ENCODE data around the gene JADE1. TPM values are rescaled to one million over a fixed set of nuclear protein-coding genes. Genes with fewer than 3 reads are reported as not detected.
A peak's percentile ranks its signal among the peaks of the same experiment; 100 is the strongest.

The JADE1 gene
- total RNA-seq, 2 donors from 2014 or later = 22.2 to 27.3 TPM

DNA sequence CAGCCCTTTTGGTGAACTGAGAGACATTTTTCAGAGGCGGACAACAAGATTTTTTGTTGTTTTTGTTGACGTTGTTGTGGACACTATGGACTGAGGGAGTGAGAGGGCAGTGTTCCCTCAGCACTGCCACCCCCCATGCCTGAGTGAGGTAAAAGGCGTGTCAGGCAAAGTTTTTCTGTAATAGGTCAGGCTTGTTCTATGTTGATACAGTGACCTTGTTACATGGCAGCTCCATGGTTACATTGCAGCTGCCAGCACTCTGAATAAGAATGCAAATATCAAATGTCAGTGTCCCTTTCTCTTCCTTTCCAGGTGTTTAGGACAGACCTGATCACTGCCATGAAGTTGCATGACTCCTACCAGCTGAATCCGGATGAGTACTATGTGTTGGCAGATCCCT is 36.6 kb downstream of the JADE1 start:
- no peak overlapping the region for H3K27ac Mint-ChIP-seq
- H3K27me3 Mint-ChIP-seq = no peaks in the 10 kb centered on the region
- no peaks in the 10 kb centered on the region for H3K9me3 Mint-ChIP-seq
- no peak for ATAC-seq (replicated peaks)
- H3K4me3 Mint-ChIP-seq = no peak overlapping the region
- peaks cover 7% of the 10 kb centered on the region for H3K4me1 Mint-ChIP-seq
- H3K36me3 Mint-ChIP-seq (ENCODE audit: low read depth) = peaks cover 98% of the 10 kb centered on the region

DNA sequence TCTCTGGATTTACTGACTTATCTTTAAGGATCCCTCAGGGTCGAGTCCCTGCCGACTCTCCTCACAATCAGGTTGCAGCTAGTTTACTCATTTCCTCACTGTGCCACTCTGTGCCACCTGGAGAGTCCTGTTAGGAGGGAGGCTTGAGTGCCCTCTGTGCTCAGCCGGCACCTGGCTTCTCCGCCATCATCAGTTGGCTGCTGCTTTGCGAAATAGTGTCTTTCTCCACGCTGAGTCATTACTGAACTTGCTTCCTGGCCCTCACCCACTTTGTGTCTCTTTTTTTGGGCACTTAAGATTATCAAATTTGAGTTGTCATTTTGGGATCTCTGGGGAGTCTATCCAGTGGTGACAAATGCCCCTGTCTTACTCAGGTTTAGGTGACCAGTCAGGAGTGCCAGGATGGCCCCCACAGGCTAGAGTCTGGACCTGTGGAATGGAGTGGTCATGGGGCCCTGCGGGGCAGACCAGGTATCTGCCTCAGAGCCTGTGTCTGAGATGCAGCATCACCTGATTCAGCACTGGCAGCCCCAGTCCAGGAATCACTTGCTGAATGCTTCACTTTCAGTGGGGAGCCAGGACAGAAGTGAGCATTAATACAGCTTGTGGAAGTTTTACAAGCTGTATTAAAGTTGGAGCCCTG is 37.7 kb downstream of the JADE1 start:
- no peak overlapping the region for H3K27ac Mint-ChIP-seq
- no peaks in the 10 kb centered on the region for H3K9me3 Mint-ChIP-seq
- no peaks in the 10 kb centered on the region for H3K27me3 Mint-ChIP-seq
- no peak for ATAC-seq (replicated peaks)
- H3K4me1 Mint-ChIP-seq = peaks cover 3% of the 10 kb centered on the region
- H3K4me3 Mint-ChIP-seq = no peak overlapping the region
- peaks cover 100% of the 10 kb centered on the region for H3K36me3 Mint-ChIP-seq (ENCODE audit: low read depth)

DNA sequence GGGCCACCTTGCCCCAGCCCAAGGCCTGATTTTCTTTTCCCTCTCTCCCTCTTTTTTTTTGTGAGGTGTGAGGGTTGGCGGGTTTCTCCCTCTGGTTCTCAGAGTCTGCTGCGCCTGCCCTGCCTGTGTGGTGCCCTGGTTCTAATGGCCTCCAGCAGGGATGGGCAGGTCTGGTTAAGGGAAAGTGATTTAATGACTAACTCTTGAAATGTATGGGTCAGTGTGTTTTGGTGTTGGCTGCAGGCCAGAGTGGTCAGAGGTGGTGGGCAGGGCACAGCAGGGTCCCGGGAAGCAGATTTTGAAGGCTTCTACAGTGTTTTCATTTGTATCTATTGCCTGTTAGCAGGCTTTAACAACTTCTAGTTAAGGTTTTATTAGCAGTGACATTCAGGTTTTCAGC is 39.0 kb downstream of the JADE1 start:
- Mint-ChIP-seq H3K27ac (no peak overlapping the region), H3K9me3 (no peaks in the 10 kb centered on the region), H3K4me3 (no peak overlapping the region), H3K27me3 (no peaks in the 10 kb centered on the region), H3K4me1 (peaks cover 4% of the 10 kb centered on the region), H3K36me3 (ENCODE audit: low read depth) (peaks cover 100% of the 10 kb centered on the region)
- ATAC-seq (replicated peaks) = no peak

DNA sequence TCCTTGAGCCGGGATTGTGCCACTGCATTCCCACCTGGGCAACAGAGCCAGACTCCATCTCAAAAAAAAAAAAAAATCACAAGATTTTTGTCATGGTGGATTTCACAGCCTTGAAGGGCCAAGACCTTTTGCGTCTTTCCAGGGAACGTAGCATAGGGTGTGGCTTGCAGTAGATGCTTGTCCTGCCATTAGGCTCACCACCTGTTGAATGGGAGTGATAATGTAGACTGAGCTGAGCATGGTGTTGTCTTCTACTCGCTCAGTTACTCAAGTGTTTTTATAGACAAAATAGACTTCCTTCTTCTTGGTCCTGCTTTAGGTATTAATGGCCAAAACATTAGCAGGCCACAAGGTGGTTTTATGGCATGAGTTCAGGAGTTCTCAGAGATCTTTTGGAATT is 40.8 kb downstream of the JADE1 start:
- no peak for ATAC-seq (replicated peaks)
- Mint-ChIP-seq H3K4me1 (peaks cover 20% of the 10 kb centered on the region), H3K36me3 (ENCODE audit: low read depth) (peaks cover 100% of the 10 kb centered on the region), H3K4me3 (no peak overlapping the region), H3K27me3 (no peaks in the 10 kb centered on the region), H3K9me3 (no peaks in the 10 kb centered on the region), H3K27ac (no peak overlapping the region)

DNA sequence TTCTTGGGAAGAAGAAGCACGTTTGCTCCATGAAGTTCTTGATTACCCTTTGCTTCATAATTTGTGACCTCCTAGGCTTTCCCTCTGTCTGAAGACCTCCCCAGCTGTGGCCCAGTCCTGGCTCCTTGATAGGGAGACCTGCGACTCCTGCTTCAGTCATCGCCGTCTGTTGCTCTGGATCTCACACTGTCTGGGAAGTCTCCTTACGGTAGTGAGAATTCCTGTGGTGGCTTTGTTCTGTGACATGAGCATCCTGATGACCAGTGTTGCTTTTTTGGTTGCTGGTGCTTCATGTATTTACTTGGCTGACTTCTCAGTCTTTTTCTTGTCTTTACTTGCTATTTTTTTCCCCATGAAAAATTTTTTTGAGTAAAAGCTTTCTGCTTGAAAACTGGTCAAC is 44.2 kb downstream of the JADE1 start:
- peak overlapping the region; percentile 83 for H3K27ac Mint-ChIP-seq
- no peaks in the 10 kb centered on the region for H3K9me3 Mint-ChIP-seq
- ATAC-seq (replicated peaks) = no peak
- H3K27me3 Mint-ChIP-seq = no peaks in the 10 kb centered on the region
- peaks cover 20% of the 10 kb centered on the region for H3K4me1 Mint-ChIP-seq
- H3K4me3 Mint-ChIP-seq = peak overlapping the region; percentile 57
- H3K36me3 Mint-ChIP-seq (ENCODE audit: low read depth) = peaks cover 100% of the 10 kb centered on the region

DNA sequence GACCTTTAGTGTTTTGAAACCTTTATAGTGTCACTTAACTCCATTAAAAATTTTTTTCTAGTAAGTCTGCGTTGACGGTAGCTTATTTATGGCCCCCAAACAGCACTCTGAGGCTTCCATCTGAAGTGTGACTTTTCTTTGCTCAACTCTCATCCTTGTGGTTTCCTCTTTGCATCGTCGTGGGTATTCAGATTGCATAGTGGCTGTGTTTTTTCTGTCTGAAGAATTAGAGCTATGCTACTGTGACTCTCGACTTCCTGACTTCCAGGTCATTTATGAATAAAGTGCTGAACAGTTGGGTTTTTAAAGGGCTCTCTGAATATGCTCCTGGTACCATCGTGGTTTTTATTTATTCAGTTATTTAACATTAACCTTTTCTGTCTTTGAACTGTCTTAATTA is 44.9 kb downstream of the JADE1 start:
- H3K27ac Mint-ChIP-seq = peak overlapping the region; percentile 83
- H3K4me1 Mint-ChIP-seq = peaks cover 27% of the 10 kb centered on the region
- H3K9me3 Mint-ChIP-seq = no peaks in the 10 kb centered on the region
- peaks cover 100% of the 10 kb centered on the region for H3K36me3 Mint-ChIP-seq (ENCODE audit: low read depth)
- peak overlapping the region; percentile 57 for H3K4me3 Mint-ChIP-seq
- ATAC-seq (replicated peaks) = peak; percentile 86
- H3K27me3 Mint-ChIP-seq = no peaks in the 10 kb centered on the region

DNA sequence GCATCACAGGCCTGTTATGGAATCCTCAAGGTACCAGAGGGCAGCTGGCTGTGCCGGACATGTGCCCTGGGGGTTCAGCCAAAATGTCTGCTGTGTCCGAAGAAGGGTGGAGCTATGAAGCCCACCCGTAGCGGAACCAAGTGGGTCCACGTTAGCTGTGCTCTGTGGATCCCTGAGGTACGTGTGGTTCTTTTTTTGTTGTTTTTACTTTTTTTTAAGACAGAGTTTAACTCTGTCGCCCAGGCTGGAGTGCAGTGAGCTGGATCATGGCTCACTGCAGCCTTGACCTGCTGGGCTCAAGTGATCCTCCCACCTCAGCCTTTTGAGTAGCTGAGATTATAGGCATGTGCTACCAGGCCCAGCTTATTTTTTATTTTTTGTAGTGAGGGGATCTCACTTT is 46.1 kb downstream of the JADE1 start:
- no peak for ATAC-seq (replicated peaks)
- Mint-ChIP-seq H3K4me1 (peaks cover 36% of the 10 kb centered on the region), H3K9me3 (no peaks in the 10 kb centered on the region), H3K4me3 (no peak overlapping the region), H3K27ac (peak overlapping the region; percentile 83), H3K36me3 (ENCODE audit: low read depth) (peaks cover 100% of the 10 kb centered on the region), H3K27me3 (no peaks in the 10 kb centered on the region)

DNA sequence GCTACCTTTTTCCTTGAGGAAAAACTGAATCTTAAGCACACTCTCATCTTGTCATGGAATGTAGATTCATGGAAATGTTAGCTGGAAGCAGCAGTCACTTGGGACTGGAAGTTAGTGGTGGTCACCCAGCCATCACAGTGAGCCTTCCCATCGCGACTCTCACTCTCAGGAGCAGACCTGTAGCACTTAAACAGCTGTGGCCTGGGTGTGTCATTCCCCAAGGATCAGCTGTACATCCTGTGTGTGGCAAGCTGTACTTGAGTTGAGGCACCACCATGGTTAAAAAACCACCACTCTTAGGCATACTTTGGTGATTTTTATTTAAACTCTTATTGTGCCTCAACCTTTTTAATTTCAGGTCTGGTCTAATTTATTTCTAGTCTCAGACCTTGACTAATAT is 46.7 kb downstream of the JADE1 start:
- H3K36me3 Mint-ChIP-seq (ENCODE audit: low read depth) = peaks cover 100% of the 10 kb centered on the region
- no peaks in the 10 kb centered on the region for H3K27me3 Mint-ChIP-seq

DNA sequence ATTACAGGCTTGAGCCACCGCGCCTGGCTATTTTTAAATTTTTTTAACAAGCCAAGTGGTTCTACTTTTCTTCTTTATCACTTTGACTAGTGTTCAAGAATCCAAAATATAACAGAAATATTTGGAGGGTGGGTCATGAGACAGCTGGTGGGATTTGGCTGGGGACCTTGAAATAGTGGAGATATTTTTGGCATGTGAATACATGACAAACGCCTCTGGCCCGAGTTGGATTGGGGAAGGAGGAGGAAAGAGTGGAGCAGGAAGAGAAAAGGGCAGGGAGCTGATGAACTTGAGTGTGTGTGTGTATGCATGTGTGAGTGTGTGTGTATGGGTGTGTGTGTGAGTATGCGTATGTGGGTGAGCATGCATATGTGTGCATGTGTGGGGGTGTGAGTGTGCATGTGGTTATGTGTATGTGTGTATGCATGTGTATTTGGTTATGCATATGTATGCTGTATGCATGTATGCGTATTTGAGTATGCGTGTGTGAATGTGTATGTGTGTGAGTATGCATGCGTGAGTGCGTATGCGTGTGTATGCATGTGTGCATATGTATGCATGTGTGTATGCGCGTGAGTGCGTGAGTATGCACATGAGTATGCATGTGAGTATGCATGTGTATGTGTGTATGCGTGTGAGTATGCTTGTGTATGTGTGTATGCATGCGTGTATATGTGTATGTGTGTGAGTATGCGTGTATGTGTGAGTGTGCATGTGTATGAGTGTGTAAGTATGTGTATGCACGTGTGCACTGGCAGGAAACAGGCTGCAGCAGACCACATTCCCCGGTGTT is 49.6 kb downstream of the JADE1 start:
- no peak overlapping the region for H3K4me3 Mint-ChIP-seq
- H3K36me3 Mint-ChIP-seq (ENCODE audit: low read depth) = peaks cover 96% of the 10 kb centered on the region
- no peaks in the 10 kb centered on the region for H3K27me3 Mint-ChIP-seq
- peaks cover 50% of the 10 kb centered on the region for H3K4me1 Mint-ChIP-seq
- H3K9me3 Mint-ChIP-seq = no peaks in the 10 kb centered on the region
- H3K27ac Mint-ChIP-seq = no peak overlapping the region
- no peak for ATAC-seq (replicated peaks)

More for the DNA sequence above, 46.7 kb downstream of the JADE1 start:
- ATAC-seq (replicated peaks) = no peak
- Mint-ChIP-seq H3K27ac (peak overlapping the region; percentile 29), H3K9me3 (no peaks in the 10 kb centered on the region), H3K4me1 (peaks cover 36% of the 10 kb centered on the region), H3K4me3 (no peak overlapping the region)

DNA sequence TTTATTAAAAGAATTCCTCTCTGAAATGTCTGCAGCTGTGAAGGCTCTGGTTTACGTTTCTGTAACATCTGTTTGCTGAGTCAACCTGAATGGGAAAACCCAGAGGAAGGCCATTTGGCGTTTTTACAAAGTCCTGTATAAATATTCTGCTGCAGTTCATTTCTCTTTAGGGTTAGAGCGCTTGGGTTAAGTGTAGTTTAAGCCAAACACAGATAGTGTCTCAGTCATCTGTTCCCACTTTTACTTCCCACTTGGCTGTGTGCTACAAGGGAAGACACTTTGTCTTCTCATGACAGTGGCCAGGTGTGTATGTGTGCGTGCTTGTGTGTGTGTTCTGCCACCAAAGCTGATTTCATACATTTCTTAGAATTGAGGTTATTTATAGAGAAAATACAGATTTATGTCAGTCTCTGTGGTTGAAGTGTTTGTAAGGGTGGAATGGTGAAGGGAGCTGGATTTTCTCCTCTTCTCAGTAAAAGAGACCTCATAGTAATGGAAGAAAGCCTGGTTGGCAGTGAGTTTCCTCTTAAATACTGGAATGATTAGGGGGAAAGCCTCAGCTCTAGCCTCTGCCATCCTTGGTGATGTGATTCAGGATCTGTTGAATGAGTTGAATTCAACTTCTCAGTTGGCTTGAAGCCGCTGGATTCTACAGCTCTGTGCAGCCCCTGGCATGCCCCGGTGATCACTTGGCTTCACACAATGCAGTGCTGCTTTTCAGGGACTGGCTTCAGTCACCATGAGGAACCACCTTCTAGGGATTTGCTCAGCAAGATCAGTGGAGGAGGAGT is 50.6 kb downstream of the JADE1 start:
- H3K4me1 Mint-ChIP-seq = peaks cover 41% of the 10 kb centered on the region
- no peak overlapping the region for H3K4me3 Mint-ChIP-seq
- peak overlapping the region; percentile 56 for H3K27ac Mint-ChIP-seq
- H3K9me3 Mint-ChIP-seq = no peaks in the 10 kb centered on the region
- no peak for ATAC-seq (replicated peaks)
- peaks cover 93% of the 10 kb centered on the region for H3K36me3 Mint-ChIP-seq (ENCODE audit: low read depth)
- no peaks in the 10 kb centered on the region for H3K27me3 Mint-ChIP-seq

DNA sequence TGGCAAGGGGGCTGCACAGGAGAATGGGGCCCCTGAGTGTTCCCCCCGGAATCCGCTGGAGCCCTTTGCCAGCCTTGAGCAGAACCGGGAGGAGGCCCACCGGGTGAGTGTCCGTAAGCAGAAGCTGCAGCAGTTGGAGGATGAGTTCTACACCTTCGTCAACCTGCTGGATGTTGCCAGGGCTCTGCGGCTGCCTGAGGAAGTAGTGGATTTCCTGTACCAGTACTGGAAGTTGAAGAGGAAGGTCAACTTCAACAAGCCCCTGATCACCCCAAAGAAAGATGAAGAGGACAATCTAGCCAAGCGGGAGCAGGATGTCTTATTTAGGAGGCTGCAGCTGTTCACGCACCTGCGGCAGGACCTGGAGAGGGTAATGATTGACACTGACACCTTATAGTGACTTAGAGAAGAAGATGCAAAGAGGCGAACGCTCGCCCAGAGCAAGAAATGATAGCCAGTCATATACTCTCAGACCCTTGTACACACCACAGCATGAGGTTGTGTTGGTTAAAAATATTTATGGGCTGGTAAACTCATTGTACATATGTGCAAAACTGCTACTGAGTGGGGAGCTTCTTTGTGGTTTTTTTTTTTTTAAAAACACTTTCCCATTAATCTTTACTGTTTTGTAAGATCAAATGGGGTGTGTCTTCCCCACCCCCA is 52.5 kb downstream of the JADE1 start:
- H3K27me3 Mint-ChIP-seq = no peaks in the 10 kb centered on the region

DNA sequence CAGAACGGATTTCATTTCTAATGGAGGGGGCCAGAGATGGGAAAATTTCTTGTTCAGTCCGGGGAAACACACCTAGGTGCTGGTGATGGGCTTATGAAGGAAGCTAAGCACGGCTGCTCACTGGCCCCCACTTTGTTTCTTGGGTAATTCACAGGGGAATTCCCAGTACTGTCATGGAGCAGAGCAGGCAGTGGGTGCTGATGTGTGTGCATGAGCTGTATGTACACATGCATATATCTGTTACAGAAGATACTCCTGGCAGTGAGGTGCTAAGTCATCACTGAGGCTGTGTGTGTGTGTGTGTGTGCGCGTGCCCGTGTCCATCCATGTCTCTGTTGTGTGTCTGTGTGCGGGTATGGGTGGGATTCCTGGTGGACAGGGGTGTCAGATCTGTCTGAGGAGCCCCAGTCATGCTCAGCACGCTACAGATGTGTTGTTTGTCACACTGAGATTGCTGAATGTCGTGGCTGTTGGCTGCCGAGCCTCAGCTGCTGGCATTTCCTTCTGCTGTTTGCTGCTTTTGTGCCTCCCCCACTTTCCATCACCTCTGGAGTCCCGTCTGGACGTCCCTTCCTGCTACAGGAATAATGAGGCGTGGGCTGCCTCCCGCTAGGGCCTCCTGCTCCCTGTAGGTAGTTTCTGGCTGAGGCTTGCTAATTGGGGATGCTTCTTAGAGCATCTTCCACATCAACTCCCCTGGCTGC is 53.3 kb downstream of the JADE1 start:
- H3K27ac Mint-ChIP-seq = peak overlapping the region; percentile 84
- peaks cover 92% of the 10 kb centered on the region for H3K36me3 Mint-ChIP-seq (ENCODE audit: low read depth)
- ATAC-seq (replicated peaks) = peak; percentile 93

More for the DNA sequence above, 52.5 kb downstream of the JADE1 start:
- peaks cover 42% of the 10 kb centered on the region for H3K4me1 Mint-ChIP-seq
- no peaks in the 10 kb centered on the region for H3K9me3 Mint-ChIP-seq
- peak; percentile 17 for ATAC-seq (replicated peaks)
- peak overlapping the region; percentile 84 for H3K27ac Mint-ChIP-seq
- peaks cover 93% of the 10 kb centered on the region for H3K36me3 Mint-ChIP-seq (ENCODE audit: low read depth)
- peak overlapping the region; percentile 58 for H3K4me3 Mint-ChIP-seq

DNA sequence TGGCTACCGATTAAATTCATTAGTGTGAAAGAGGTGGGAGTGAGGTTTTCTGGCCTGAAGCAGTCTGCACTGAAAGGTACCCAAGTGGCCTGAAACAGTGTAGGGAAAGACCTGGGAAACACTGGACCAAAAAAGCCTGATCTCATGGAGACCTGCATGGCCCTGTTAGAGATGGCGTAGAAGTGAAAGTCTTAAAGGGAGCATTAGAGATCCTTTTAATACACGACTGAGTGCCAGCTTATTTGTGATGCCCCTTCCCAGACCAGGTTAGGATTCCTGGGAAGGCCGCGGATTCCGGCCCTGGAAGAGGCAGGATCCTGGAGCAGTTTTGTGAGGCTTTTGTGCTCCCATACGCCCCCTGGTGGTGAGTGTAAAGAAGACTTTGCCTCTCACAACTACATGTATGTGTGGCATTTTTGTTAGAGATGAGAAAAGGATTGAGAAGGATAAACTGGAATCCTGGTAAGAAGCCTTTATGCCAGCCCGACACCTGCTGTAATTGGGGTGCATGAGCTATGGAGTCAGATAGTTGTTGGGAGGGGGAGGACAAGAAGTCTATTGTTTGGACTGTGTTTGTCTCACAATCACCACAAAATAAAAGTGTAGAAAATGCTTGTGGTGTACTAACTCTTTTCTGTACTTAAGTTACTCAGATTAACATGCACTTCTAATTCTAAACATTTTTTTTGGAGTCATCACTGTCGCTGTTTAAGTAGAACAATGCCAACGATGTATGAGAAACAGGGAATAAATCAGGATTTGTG is 54.0 kb downstream of the JADE1 start:
- Mint-ChIP-seq H3K27ac (peak overlapping the region; percentile 84), H3K4me3 (peak overlapping the region; percentile 58), H3K27me3 (no peaks in the 10 kb centered on the region), H3K4me1 (peaks cover 42% of the 10 kb centered on the region), H3K36me3 (ENCODE audit: low read depth) (peaks cover 92% of the 10 kb centered on the region), H3K9me3 (no peaks in the 10 kb centered on the region)
- ATAC-seq (replicated peaks) = no peak

More for the DNA sequence above, 53.3 kb downstream of the JADE1 start:
- Mint-ChIP-seq H3K4me1 (peaks cover 42% of the 10 kb centered on the region), H3K4me3 (peak overlapping the region; percentile 58), H3K27me3 (no peaks in the 10 kb centered on the region), H3K9me3 (no peaks in the 10 kb centered on the region)

Data from activated T-helper 17 cell treated with anti-CD3 and anti-CD28 coated beads, Interleukin-2, amount 50 U/mL, for 72 hours (primary cell).